Sigmoid colon (tissue), 4 donors: ENCODE results near the gene ESCO1.

ENCODE experiments used
- POLR2AphosphoS5 ChIP-seq, 4 donors: sonication (generic); formaldehyde crosslinking; IDR thresholded peaks; one replicate each; pipeline ENCODE4 v1.6.1; 2017; ENCODE audit warnings: antibody characterized with exemption in 4 of 4
- TF ChIP-seq, protein P1 (sequence below), 4 experiments: fragments of 450-650 bp in 3 of 4; fragments of 200-600 bp in 1 of 4; IDR thresholded peaks; one replicate each; pipeline ENCODE4 v1.5.1; 2016 to 2019; ENCODE audit warnings: antibody characterized with exemption in 4 of 4, mild to moderate bottlenecking in 3 of 4, moderate library complexity in 2 of 4

DNA sequence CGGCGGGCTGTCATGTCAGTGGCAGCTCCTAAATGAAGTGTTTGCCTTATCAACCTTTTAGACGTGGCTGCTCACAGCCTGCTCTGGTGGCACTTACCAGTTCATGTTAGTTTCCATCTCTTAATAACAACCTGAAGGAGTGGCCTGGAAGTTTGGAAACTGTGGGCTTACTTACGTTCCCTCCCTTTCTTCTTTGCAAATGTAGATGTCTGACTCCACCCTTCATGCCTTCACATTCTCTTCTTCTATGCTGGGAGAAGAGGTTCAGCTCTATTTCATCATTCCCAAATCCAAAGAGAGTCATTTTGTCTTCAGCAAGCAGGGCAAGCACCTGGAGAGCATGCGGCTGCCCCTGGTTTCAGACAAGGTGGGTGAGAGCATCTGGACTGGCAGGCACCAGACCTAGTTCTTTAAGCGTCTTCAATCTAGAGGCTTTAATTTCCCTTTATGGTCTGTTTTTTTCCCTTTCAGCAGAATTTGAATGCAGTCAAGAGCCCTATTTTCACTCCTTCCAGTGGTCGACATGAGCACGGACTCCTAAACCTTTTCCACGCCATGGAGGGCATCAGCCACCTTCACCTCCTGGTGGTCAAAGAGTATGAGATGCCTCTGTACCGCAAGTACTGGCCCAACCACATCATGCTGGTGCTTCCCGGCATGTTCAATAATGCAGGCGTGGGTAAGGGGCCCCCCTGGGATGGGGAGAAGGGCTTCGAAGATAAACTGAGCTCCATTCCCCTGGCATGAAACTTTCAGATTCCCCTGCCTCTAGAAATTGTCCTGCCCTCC lies 92.4 kb downstream of the ESCO1 start:
- TF ChIP-seq, protein P1, sequence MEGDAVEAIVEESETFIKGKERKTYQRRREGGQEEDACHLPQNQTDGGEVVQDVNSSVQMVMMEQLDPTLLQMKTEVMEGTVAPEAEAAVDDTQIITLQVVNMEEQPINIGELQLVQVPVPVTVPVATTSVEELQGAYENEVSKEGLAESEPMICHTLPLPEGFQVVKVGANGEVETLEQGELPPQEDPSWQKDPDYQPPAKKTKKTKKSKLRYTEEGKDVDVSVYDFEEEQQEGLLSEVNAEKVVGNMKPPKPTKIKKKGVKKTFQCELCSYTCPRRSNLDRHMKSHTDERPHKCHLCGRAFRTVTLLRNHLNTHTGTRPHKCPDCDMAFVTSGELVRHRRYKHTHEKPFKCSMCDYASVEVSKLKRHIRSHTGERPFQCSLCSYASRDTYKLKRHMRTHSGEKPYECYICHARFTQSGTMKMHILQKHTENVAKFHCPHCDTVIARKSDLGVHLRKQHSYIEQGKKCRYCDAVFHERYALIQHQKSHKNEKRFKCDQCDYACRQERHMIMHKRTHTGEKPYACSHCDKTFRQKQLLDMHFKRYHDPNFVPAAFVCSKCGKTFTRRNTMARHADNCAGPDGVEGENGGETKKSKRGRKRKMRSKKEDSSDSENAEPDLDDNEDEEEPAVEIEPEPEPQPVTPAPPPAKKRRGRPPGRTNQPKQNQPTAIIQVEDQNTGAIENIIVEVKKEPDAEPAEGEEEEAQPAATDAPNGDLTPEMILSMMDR (IDR thresholded peaks at IDR 0.05): no peak
- no peak for TF ChIP-seq POLR2AphosphoS5 (IDR thresholded peaks at IDR 0.05)
